Ureter (tissue), 1 donor: ENCODE data around the gene FAM209A. TPM values are rescaled to one million over a fixed set of nuclear protein-coding genes. Genes with fewer than 3 reads are reported as not detected.
"Not testable (repeated sequence)": the region's sequence is repeated elsewhere in the genome, so short reads cannot be mapped to it uniquely, and the experiment has no call there.

Experiments used
- DNase-seq: peaks from one replicate; pipeline ENCODE4 v3.0.0-alpha.2; 2020; ENCODE audit warnings: low spot score
- total RNA-seq: library from RNA; stranded (reverse); gene quantifications from one replicate; pipeline ENCODE4 v1.2.4, GENCODE V29; 2023
- donor health status: DM: yes; HTN: yes; CAD: no.

The FAM209A gene, protein sequence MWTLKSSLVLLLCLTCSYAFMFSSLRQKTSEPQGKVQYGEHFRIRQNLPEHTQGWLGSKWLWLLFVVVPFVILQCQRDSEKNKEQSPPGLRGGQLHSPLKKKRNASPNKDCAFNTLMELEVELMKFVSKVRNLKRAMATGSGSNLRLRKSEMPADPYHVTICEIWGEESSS
- not detected for total RNA-seq

DNA sequence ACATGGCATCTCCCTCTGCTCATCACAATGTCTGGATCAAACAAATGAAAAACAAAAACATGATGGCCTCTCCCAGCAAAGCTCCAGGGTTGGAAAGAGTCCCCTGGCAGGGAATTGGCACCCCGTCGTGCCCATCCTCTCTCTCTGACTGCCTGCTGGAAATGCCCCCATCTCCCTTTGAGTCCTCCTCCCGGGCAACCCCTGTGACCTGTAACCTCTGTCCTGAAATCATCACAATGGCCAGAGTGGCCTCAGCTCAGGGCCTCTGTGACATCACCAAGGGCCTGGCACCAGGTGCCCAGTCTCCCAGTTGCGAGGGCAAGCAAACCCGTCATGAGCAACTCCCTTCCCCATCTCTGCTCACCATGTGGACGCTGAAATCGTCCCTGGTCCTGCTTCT is at the start of gene FAM209A:
TSS of gene FAM209A (plus strand) at position 301 of the 400 bp plus-strand sequence. CDS start at position 366, 65 bp downstream.
- DNase-seq, result not testable (repeated sequence)

DNA sequence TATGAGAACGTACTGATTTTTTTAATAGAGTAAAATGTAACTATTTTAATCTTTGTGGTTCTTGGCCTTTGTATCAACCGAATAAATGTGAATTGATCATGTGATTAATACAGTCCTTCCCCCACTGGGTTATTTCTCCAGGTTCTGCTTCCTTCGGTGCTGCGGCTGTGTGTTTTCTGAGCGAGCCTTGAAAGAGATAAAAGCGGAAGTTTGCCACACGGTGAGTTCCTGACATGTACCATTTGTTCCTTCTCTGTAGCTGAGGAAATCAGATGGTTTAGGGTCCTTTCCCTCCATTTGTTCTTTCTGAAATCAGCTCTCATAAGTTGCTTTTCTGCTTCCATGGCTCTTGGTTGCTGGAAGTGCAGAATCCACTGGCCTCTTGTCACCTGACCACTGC is 40.6 kb upstream of the FAM209A start:
- DNase-seq, result no peak

- no peak for DNase-seq
Measured at GRCh38 chr20:56487216-56487615, 37.3 kb upstream of the FAM209A start.

- DNase-seq, result no peak
Measured at GRCh38 chr20:56488566-56488965, 36.0 kb upstream of the FAM209A start.

- DNase-seq, result no peak
Measured at GRCh38 chr20:56501116-56501515, 23.4 kb upstream of the FAM209A start.

- DNase-seq, result peak; percentile 60
Measured at GRCh38 chr20:56503916-56504315, 20.6 kb upstream of the FAM209A start.

DNA sequence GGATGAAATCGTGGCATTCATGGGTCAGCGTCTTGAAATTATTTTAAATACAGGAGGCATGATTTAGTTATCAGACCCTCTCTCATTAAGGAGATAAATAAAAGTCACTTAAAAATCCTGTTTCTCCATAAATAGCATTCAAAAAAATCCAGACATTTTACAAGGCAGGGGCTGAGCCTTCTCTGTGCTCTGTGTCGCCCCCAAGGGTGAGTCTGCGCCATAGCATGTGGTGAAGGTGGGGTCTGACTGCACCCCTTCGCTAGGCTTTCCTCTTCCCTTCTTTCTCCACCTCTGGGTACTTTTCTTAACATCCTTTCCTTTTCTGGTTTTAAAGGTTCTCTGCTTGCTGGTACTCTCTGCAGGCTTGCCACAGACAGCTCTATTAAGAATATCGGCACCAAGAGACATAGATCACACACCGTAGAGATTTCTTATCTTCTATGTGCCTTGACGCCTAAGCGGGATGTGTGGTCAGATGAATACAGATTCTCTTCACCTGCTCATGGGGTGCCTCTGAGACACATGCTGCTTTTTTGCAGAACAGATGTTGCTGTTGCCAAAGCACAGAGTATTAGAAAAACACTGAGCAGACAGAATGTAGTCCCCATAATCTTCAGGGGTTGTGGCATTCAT is 20.1 kb upstream of the FAM209A start:
- DNase-seq, result no peak

DNA sequence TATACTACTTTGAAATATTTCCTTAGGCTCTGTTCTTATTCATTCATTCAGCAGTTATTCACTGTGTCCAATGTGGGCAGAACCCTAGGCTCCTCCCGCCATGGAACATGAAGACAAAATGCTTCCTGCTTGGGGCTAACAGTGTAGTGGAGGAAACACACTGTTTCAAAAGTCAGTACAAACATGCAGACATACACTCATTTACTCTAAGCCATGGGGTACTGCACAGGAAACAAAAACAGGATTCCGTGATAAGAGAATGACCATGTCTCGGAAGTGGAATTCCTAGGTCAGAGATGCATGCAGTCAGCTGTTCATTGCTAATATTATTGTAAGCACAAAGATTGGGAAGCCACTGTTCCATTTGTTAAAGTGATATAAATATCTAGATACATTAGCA is 18.4 kb upstream of the FAM209A start:
- DNase-seq, result no peak

DNA sequence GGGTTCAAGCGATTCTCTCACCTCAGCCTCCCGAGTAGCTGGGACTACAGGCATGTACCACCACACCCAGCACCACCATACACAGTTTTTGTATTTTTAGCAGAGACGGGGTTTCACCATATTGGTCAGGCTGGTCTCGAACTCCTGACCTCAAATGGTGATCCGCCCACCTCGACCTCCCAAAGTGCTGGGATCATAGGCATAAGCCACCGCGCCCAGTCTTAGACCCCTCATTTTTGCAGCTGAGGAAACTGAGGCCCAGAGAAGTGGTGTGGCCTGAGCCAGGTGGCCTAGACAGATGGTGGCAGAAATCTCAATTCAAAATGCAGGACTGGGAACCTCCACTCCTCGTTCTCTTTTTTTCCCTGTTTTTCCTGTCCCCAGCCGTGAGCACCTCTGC is 12.6 kb upstream of the FAM209A start:
- DNase-seq, result no peak

- no peak for DNase-seq
Measured at GRCh38 chr20:56513161-56514150, 11.1 kb upstream of the FAM209A start.

DNA sequence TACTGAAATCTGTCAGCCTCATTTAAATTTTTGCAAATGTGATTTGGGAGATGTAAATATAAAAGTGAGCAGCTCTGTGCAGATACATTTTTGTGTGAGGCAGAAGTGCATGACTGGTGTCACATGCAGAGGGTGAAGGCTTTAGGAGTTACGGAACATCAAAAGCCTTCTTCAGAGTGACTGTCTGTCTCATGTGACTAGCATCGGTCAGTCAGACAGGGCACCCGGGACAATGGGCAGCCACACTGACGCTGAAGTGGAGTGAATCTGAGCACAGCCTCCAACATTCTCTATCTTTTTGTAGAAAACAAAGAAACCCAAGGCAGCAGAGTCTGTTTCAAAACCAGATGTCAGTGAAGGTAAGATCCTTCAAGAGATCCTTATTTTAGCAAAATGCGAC is 7.9 kb upstream of the FAM209A start:
- DNase-seq, result no peak

DNA sequence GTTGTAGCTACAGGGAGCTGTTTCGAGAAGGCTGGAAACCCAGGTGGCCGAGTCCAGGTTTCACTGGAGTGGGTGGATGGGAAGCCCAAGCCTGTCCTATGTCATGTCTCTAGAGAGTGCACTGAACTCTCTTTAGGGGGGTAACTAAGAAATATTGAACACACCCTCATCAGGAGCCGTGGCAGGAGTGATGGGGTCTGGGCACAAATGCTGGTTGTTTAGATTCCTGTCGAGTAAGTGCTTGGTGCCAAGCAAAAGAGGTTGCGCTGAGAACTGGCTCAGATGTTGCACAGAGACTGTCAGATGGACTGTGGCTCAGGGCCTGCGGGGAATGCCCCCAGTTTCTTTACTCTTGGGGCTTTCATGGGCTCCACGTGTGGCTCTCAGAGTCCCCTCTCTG is 7.3 kb upstream of the FAM209A start:
- no peak for DNase-seq

DNA sequence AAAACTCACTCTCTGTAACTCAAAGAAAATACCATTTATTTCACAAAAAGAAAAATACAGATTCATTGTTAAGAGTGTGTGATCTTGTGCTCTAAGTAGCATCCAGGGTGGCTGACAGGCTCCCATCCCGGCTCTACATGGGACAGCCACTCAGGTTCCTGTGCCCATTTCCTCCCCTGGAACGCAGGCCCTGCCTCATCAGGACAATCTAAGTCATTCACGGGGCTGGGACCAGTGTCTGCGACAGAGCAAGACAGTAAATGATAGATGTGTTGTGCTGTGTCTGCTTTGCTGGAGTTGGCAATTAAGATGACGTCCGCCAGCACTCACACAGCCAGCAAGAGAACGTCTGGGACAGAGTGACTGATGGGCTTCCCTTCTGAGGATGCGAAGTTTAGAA is 6.9 kb upstream of the FAM209A start:
- no peak for DNase-seq

GRCh38 chr20:56518126-56518525 is 6.4 kb upstream of the FAM209A start:
- DNase-seq, result no peak

DNA sequence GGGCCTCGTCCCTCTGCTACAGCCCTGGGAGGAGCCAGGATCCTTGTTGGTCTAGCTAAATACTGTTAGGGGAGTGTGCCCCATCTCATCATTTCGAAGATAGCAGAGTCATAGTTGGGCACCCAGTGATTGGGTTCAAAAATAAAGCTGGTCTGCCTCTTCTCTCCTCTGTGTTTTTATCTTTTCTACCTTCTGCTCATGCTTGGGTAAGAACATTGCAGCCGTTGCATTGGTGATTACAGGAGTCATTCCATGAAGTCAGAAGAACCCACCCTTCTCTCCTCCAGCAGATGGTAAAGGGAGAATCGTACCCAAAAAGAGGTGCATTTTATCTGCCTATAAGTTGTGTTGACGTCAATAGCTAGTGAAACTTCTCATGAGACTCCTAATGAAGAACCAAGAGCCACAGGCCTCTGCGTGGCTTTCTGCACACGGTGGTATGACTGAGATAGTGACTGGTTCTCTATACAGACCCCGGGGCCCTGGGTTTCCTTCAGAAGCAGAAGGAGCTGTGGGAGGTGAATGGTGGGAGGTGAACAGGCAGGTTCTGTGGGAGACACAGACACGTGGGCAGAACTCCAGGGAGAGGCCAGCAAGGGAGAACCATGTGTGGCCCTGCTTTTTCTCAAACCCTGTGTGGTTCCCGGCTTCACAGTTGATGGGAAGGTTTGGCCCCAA is 5.7 kb upstream of the FAM209A start:
- no peak for DNase-seq

GRCh38 chr20:56519551-56519950 is 5.0 kb upstream of the FAM209A start:
- DNase-seq, result no peak

DNA sequence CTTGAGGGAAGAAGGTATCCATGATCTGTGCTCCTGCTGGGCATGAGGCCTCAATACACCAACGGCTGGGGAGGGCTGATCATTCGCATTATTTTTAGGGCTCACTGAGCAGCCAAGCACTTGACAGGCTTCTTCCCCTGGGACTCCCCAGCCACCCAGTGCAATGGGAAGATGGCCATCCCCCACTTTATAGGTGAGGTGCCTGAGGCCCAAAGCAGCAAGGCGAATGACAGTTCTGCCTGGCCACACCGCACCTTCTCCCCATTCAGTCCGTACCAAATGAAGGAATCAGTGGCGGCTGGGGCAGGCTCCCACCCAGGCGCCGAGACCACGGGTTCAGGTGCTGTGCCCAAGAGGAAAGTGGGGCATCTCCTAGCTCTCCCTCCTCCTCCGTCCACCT is 4.4 kb upstream of the FAM209A start:
- no peak for DNase-seq

- not testable (repeated sequence) for DNase-seq
Measured at GRCh38 chr20:56520746-56521354, 3.7 kb upstream of the FAM209A start.

DNA sequence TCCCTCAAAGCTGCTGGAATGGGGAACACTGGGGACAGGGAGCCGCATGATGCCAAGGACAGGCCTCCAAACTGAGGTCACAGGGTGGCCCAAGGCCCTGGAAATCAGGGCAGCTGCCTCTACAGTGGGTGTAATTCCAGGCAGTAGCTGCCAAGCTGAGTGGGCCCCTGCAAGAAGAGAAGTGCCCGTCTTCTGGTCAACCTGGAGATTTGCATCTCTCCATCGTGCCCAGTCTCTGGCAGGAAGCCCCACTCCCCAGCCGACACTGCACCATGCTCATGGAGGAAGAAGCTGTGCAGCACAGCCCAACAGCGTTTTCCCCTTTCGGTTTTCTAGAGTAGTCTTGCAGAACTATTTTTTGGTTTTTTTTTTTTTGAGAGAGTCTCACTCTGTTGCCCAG is 2.2 kb upstream of the FAM209A start:
- DNase-seq, result no peak

DNA sequence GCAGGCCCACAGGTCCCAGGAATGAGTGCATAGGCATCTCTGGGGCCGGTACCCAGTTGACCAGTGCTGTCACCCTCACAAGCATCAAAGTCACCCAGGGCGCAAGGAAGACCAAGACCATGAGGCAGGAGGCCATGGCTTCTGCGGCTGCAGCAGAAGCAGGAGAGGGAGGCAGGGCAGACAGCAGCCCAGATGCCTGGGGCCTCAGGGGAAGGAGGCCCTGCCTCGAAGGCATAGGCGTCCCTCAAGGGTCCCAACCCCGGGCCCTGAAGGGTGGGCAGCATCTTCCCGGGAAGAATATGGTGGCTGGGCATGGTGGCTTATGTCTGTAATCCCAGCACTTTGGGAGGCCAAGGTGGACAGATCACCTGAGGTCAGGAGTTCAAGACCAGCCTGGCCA is 3.0 kb downstream of the FAM209A start:
- DNase-seq, result no peak

DNA sequence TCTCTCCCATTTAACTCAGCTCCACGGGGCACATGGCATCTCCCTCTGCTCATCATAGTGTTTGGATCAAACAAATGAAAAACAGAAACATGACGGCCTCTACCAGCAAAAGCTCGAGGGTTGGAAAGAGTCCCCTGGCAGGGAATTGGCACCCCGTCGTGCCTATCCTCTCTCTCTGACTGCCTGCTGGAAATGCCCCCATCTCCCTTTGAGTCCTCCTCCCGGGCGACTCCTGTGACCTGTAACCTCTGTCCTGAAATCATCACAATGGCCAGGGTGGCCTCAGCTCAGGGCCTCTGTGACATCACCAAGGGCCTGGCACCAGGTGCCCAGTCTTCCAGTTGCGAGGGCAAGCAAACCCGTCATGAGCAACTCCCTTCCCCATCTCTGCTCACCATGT is 8.4 kb downstream of the FAM209A start, which contains the start of gene FAM209B:
TSS of gene FAM209B (plus strand) at position 301 of the 400 bp plus-strand sequence. CDS start at position 397, 96 bp downstream.
- DNase-seq, result not testable (repeated sequence)
